ENCODE measurements around the gene GFER. TPM values are rescaled to one million over a fixed set of nuclear protein-coding genes. Genes with fewer than 3 reads are reported as not detected.
"Not testable (repeated sequence)": the region's sequence is repeated elsewhere in the genome, so short reads cannot be mapped to it uniquely, and the experiment has no call there.

The GFER gene
- total RNA-seq, 1 experiment from 2014 or later, result 64.5 TPM

DNA sequence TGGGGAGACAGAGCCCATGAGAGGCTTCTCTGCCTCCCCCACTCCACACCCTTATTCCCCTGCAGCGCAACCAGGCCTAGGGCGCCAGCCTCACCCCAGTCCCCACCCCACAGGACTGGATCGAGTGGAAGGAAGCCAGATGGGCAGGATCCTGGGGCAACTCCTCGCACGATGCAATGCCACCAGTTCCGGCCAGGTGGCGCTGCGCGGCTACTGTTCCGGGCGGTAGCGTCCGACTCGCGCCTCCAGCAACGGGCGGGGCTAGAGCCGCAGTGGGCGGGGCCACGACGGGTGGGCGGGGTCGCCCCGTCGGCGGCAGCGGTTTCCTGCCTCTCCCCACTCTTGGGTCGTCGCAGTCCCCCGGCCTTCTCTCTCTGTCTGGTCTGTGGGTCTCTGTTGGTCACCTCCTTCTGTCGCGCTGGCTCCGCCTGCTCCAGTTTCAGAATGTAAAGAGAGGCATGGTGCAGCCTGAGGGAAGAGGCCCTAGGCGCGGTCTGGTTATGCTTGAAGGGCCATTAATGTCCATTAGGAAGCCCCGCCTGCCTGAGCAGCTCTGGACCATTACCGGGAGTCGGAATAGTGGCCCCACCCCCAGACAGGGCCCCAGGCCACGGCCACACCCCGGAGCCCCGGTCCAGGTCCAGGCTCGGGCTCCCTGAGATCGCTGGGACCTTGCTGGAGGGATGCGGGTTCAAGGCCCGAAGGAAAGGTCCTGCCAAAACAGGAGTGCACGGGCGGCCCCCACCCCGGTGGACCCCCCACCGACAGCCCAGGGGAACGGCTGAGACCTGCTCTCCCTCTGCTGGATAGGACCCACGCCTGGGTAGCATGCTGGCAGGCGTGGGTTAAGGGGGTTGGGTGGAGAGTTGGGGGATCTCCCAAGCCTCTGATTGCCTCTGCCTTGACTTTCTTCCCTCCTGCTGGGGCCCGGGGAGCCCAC, 39.4 kb downstream of the GFER start:
- H3K27me3 ChIP-seq, result no peaks in the 10 kb centered on the region
- 0 out of 2 replicates have a peak overlapping the region, but pooled peaks have one; percentile 17 for H3K4me3 ChIP-seq
- peak; percentile 91 for DNase-seq
- no peaks in the 10 kb centered on the region for H3K36me3 ChIP-seq
- no peaks in the 10 kb centered on the region for H3K9me3 ChIP-seq

GRCh38 chr16:2024032-2024420, 40.0 kb downstream of the GFER start:
- DNase-seq, result no peak
- no peak overlapping the region for H3K4me3 ChIP-seq
- H3K27me3 ChIP-seq, result no peaks in the 10 kb centered on the region
- H3K36me3 ChIP-seq, result no peaks in the 10 kb centered on the region
- H3K9me3 ChIP-seq, result no peaks in the 10 kb centered on the region

DNA sequence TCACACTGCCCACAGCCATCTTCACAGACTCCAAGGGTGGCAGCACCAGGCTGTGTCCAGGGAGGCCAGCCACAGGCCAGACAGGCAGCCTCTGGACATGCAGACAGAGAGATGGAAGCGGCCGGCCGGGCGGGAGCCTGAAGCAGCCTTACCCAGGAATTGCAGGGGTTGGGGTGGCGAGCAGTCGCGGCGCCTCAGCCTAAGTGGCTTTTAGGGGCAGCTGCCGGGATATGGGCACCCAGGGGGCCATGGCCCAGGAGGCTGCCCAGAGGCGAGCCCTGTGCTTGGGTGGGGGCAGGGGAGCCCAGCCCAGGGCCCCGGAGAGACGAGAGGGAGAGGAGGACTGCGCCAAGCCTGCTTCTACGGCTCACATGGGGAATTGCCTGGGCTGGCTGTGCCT, 41.3 kb downstream of the GFER start:
- no peaks in the 10 kb centered on the region for H3K27me3 ChIP-seq
- H3K36me3 ChIP-seq, result no peaks in the 10 kb centered on the region
- DNase-seq, result no peak
- no peaks in the 10 kb centered on the region for H3K9me3 ChIP-seq
- H3K4me3 ChIP-seq, result no peak overlapping the region

DNA sequence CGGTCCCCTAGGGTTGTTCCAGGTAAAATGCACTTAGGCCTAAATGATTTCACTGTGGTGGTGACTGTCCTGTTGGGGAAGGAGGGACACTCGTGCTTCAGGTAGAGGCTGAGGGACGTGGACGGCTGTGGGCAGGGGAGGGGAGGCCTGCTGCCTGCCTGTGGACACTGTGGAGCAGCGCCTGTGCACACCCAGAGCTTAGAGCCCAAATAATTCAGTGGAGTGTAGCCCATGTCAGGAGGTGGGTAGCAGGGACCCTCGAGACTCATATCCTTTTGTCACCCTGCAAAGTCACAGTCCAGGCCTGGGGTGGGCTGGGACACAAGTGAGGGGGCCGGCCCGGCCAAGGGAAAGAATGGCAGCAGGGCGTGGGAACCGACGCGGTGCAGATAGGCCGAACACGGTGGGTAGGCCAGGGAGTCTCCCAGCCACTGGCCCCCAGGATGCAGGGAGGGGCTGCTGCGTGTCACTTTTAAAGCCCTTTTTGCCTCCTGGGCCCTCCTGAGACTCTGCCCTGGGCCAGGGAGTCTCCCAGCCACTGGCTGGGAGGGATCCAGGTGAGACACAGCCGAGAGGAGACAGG, 42.0 kb downstream of the GFER start:
- no peak for DNase-seq
- H3K4me3 ChIP-seq, result peak overlapping the region; percentile 38; the same call in 1 of the 2 replicates

DNA sequence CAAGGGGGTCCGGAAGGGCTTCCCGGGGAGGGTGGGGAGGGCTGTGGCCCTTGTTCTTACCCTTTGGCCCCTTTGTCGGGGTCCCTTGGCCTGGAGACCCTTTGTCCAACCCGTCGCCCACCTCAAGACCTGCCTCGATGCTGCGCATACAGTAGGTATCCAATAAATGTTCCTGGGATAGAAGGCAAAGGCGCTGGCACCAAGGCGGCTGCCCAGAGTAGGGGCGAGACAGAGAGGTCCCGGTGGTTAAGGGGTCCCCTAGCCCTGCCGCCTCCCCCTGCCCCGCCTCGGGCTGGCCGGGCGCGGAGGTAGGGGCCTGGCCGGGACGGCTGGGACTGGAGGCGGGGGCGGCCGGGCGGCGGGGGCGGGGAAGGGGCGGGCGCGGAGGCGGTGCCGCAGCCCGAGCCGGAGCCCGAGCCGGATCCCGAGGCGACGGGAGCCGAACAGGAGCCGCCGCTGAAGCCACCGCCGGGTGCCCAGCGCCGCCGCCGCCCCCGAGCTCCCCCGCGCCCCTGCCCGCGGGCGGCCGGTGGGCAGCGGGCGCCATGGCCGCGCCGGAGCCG, 42.5 kb downstream of the GFER start, which contains the start of gene NHERF2:
Gene NHERF2, plus strand, starts transcription at position 442 of the 563 bp plus-strand sequence. Its CDS starts 104 bp downstream, at position 546.
- H3K27me3 ChIP-seq, result no peaks in the 10 kb centered on the region
- peak; percentile 37 for DNase-seq
- H3K36me3 ChIP-seq, result no peaks in the 10 kb centered on the region
- H3K4me3 ChIP-seq, result peak within 1 kb of the TSS; percentile 38
- H3K9me3 ChIP-seq, result no peaks in the 10 kb centered on the region

More for the DNA sequence above, 42.0 kb downstream of the GFER start:
- no peaks in the 10 kb centered on the region for H3K9me3 ChIP-seq
- no peaks in the 10 kb centered on the region for H3K36me3 ChIP-seq
- no peaks in the 10 kb centered on the region for H3K27me3 ChIP-seq

DNA sequence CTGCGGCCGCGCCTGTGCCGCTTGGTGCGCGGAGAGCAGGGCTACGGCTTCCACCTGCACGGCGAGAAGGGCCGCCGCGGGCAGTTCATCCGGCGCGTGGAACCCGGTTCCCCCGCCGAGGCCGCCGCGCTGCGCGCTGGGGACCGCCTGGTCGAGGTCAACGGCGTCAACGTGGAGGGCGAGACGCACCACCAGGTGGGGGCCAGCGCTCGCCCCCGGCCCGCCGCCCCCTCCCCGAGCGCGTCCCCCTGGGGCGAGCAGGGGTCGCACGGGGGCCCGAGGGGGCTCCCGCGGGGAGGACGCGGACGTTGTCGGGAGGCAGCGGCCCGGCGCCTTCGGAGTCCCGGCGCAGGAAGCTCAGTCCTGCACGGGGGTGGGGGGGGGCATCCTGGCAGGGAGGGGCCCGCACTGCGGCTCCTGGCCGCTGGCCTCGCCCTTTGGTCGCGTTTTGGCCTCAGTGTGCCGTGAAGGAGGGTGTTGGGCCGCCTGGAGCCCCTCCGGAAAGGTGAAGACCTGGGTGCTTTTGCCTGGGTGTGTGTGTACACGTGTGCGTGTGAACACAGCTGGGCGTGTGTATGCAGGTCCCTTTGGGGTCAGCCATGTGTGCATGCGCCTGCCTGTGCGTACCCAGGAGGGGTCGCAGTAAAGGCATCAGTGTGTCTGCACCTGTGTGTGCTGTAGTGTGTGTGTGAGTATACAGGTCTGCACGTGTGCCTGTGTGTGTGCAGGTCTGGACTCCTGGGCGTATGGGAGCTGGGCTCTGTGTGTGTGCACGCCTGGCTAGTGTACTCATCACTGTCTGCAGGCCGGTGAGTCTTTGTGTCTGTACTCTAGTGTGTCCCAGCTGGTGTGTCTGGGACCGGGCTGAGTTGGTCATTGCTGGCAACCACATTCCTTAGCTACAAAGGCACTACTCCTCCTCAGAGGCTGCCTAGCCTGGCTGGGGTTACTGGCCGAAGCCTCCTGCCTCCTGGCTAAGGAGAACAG, 43.3 kb downstream of the GFER start:
- no peaks in the 10 kb centered on the region for H3K9me3 ChIP-seq
- peak; percentile 39 for DNase-seq
- no peaks in the 10 kb centered on the region for H3K36me3 ChIP-seq

GRCh38 chr16:2028146-2028545, 44.2 kb downstream of the GFER start:
- H3K4me3 ChIP-seq, result no peak overlapping the region
- DNase-seq, result no peak
- H3K36me3 ChIP-seq, result no peaks in the 10 kb centered on the region
- H3K27me3 ChIP-seq, result no peaks in the 10 kb centered on the region
- no peaks in the 10 kb centered on the region for H3K9me3 ChIP-seq

More for the DNA sequence above, 43.3 kb downstream of the GFER start:
- no peaks in the 10 kb centered on the region for H3K27me3 ChIP-seq
- H3K4me3 ChIP-seq, result peak overlapping the region; percentile 38

DNA sequence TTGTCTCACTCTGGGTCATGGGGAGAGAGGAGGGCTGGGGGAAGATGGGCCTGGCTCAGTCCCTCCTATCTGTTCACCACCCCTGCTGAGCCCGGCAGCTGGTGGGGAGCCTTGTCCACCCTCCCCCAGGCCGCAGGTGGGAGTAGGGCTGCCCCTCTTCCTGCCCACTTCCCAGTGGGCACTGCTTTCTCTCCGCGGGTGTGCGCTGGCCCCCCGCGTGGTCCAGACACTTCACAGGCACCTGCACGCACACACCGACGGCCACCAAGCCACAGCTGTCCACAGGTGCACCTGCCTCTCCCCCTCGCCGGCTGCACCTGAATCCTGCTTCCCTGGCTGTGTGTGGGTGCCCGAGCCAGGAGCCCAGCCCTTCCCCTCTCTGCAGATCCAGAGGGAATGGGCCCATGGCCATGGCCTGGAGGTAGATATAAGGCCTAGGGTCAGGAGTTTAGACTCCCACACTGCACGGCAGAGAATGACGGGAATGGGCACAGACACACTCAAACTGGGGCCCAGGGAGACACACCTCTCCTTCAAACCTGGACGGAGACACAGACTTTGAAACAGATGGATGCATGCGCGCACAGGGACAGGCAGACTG, 44.7 kb downstream of the GFER start:
- Histone ChIP-seq H3K9me3 (no peaks in the 10 kb centered on the region), H3K4me3 (no peak overlapping the region), H3K36me3 (no peaks in the 10 kb centered on the region), H3K27me3 (no peaks in the 10 kb centered on the region)
- no peak for DNase-seq

GRCh38 chr16:2029350-2029749, 45.4 kb downstream of the GFER start:
- Histone ChIP-seq H3K27me3 (no peaks in the 10 kb centered on the region), H3K36me3 (no peaks in the 10 kb centered on the region), H3K9me3 (no peaks in the 10 kb centered on the region), H3K4me3 (no peak overlapping the region)
- no peak for DNase-seq

DNA sequence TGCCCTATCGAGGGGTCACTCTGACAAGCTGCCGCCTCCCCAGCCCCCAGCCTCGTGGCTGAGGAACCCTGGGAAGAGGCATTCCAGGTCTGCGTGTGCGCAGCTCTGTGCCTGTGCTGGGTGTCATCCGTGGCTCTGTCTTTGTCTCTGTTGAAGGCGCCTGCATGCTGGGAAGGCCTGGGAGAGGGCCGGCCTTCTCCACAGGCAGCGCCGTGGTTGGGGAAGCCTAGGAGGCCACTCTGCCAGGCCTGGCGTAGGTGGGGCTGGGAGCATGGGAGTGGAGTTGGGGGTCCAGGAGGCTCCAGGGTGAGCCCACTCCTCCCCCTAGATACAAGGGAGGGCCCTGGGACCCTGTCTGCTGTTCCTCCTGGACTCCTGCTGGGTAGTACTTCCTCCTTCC, 46.0 kb downstream of the GFER start:
- DNase-seq, result no peak
- no peak overlapping the region for H3K4me3 ChIP-seq
- no peaks in the 10 kb centered on the region for H3K27me3 ChIP-seq
- no peaks in the 10 kb centered on the region for H3K36me3 ChIP-seq
- H3K9me3 ChIP-seq, result no peaks in the 10 kb centered on the region

GRCh38 chr16:2031081-2031577, 47.1 kb downstream of the GFER start:
- Histone ChIP-seq H3K36me3 (no peaks in the 10 kb centered on the region), H3K4me3 (no peak overlapping the region), H3K9me3 (no peaks in the 10 kb centered on the region), H3K27me3 (no peaks in the 10 kb centered on the region)
- no peak for DNase-seq

GRCh38 chr16:2032285-2033056, 48.5 kb downstream of the GFER start:
- H3K36me3 ChIP-seq, result no peaks in the 10 kb centered on the region
- DNase-seq, result no peak
- no peaks in the 10 kb centered on the region for H3K9me3 ChIP-seq
- H3K27me3 ChIP-seq, result no peaks in the 10 kb centered on the region
- no peak overlapping the region for H3K4me3 ChIP-seq

GRCh38 chr16:2033057-2033908, 49.3 kb downstream of the GFER start:
- H3K27me3 ChIP-seq, result no peaks in the 10 kb centered on the region
- H3K36me3 ChIP-seq, result no peaks in the 10 kb centered on the region
- peak; percentile 82 for DNase-seq
- H3K4me3 ChIP-seq, result 0 out of 2 replicates have a peak overlapping the region, but pooled peaks have one; percentile 1
- no peaks in the 10 kb centered on the region for H3K9me3 ChIP-seq

- H3K36me3 ChIP-seq, H3K27me3 ChIP-seq, DNase-seq, H3K9me3 ChIP-seq: not testable (repeated sequence)
- 0 out of 2 replicates have a peak overlapping the region, but pooled peaks have one; percentile 1 for H3K4me3 ChIP-seq
These were observed 50.1 kb downstream of the GFER start for GRCh38 chr16:2033909-2034695.
